Measurements from ENCODE around the gene GNAI1.

The GNAI1 gene

DNA sequence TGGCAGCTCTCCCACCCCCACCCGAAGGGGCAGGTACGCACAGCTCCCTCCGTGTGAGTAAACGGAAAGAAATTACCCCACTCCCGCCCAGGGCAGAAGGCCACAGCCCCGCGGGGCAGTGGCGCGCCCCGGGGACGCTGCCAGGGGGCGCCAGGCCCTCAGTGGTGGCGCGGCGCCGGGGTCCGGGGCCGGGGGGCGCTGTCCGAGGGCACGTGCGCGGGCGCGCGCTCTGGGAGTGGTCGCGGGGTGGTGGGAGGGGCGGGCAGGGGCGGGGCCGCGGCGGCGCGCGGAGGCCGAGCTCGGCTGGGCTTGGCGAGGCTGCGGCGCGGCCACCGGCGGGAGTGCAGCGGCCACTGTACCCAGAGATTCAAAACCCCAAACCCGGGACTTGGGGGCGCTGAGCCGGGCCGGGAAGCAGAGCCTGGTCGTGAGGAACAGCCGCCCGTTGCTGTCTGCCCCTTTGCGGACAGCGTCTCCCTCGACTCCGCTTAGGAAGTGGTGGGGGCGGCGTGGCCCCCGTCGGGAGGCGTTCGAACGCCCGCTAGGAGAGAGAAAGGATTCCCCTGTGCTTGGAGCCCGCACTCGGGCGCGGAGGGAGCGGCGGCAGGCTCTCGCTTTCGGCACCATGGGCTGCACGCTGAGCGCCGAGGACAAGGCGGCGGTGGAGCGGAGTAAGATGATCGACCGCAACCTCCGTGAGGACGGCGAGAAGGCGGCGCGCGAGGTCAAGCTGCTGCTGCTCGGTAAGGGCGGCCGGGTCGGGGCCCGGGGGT, at the start of gene GNAI1:
TSS of gene GNAI1 (plus strand) at position 296 of the 773 bp plus-strand sequence. CDS start at position 626, 330 bp downstream.
- no peak for DNase-seq (ENCODE audit: low read depth in 3 of 3)

GRCh38 chr7:80087051-80087770, 47.4 kb upstream of the GNAI1 start:
- no peak for DNase-seq (ENCODE audit: low read depth in 3 of 3)

GRCh38 chr7:80087771-80088170, 46.9 kb upstream of the GNAI1 start:
- no peak for DNase-seq (ENCODE audit: low read depth in 3 of 3)

DNA sequence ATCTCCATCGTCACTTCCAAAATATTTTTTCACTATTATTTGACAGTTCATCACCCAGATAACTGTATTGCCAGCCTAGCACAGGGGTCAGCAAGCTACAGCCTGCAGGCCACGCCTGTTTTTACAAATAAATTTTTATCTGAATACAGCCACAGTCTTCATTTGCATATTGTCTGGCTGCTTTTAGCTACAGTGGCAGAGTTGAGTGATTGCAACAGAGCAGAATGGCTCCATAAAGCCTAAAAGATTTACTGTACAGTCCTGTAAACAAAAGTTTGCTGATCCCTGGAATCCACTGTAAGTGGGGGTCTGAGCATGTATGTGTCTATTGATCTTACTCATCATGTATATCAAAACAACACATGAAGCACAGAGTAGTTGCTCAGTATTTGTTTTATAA, 45.9 kb upstream of the GNAI1 start:
- no peak for DNase-seq (ENCODE audit: low read depth in 3 of 3)

DNA sequence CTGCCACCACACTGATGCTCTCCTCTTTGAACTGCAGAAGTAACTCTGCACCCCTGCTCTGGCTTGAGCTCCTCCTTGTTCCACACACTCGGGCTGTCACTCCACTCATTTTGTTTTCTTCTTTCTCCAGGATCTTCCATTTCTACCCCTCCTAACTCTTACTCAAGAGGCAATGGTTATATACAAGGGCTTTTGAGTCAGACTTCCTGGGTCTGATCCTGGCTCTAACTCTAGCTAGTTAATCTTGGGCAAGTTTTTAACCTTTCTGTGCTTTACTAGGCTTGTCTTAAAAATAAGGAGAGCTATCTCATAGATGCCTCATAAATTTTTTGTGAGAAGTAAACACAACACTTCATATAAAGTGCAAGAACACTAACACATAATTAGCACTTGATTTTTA, 45.3 kb upstream of the GNAI1 start:
- no peak for DNase-seq (ENCODE audit: low read depth in 3 of 3)

DNA sequence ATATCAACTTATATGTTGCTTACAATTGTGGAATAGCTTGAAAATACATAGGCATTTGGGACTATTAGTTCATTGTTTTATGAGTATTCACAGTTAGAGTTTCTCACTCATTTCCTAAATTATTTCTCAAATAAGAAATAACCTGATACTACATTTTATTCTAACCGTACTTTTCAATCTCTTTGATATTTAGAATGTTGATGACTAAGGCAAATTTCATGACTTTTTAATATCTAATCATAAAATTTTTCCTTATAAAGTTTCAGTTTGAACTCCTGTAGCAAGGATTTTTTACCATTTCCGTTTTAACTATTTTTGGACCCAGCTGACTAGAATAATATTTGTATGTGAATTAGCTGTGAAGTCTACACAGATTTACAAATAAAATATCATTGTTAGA, 41.3 kb upstream of the GNAI1 start:
- DNase-seq (ENCODE audit: low read depth in 3 of 3): no peak

GRCh38 chr7:80095545-80095944, 39.1 kb upstream of the GNAI1 start:
- no peak for DNase-seq (ENCODE audit: low read depth in 3 of 3)

GRCh38 chr7:80097756-80098155, 36.9 kb upstream of the GNAI1 start:
- DNase-seq (ENCODE audit: low read depth in 3 of 3): no peak

GRCh38 chr7:80098795-80099194, 35.8 kb upstream of the GNAI1 start:
- no peak for DNase-seq (ENCODE audit: low read depth in 3 of 3)

DNA sequence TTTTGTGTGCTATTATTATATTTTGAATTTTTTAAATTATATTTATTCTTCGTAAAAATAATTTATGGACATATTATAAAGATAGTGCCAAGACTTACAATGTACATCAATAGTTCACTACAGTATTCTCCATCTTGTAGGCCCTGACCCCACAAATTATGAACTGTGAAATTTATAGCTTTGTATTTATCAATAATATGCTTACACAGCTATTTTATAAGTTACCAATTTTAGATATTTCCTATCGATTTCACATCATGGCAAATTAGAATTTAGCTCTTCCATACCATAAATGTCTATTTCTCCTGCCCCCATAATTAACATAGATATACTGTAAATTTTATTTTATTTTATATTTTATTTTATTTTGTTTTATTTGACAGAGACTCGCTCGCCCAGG, 34.4 kb upstream of the GNAI1 start:
- DNase-seq (ENCODE audit: low read depth in 3 of 3): no peak

DNA sequence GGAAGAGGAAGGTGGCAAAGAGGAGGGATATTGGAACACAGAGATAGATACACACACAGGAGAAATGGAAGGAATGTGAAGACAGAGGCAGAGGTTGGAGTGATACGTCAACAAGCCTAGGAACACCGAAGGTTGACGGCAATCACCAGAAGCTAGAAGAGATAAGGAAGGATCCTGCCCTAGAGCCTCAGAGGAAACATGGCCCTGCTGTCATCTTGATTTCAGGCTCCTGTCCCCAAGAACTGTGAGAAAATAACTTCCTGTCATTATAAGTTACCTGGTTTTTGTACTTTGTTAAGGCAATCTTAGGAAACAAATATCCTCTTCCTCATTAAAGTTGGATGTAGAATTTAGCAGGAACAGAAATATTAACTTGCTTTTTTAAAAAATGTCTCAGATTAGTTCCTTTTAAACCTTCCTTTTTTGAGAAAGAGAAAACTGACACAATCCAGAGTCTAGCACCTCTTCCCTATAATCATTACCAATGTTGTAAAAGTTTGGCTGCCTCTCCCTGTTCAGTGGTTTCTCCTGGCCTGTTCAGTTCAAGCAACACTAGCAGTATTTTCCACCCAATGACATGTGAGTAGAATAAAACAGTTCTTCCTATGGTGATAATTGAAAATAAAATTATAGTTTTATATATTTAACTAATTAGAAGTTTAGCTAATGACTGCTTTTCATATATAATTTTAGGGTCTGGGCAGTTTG, 28.8 kb upstream of the GNAI1 start:
- no peak for DNase-seq (ENCODE audit: low read depth in 3 of 3)

- no peak for DNase-seq (ENCODE audit: low read depth in 3 of 3)
These were observed 28.0 kb upstream of the GNAI1 start for GRCh38 chr7:80106498-80107113.

GRCh38 chr7:80107278-80107677, 27.4 kb upstream of the GNAI1 start:
- no peak for DNase-seq (ENCODE audit: low read depth in 3 of 3)

DNA sequence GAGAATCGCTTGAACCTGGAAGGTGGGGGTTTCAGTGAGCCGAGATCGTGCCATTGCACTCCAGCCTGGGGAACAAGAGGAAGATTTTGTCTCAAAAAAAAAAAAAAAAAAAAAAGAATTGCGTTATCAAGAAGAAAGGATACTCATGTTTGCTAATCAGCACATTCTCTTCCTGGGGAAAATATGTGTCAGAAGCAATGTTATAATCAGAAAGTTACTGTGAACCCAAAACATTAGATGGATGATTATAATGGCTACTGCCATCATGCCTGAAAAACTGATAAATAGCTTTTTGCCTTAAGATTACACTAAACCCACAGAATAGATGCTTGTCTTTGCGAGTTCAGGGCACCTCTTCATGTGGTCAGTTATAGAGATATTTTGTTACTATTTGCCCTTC, 24.3 kb upstream of the GNAI1 start:
- no peak for DNase-seq (ENCODE audit: low read depth in 3 of 3)

- DNase-seq (ENCODE audit: low read depth in 3 of 3): no peak
These were observed 20.5 kb upstream of the GNAI1 start for GRCh38 chr7:80114159-80114558.

DNA sequence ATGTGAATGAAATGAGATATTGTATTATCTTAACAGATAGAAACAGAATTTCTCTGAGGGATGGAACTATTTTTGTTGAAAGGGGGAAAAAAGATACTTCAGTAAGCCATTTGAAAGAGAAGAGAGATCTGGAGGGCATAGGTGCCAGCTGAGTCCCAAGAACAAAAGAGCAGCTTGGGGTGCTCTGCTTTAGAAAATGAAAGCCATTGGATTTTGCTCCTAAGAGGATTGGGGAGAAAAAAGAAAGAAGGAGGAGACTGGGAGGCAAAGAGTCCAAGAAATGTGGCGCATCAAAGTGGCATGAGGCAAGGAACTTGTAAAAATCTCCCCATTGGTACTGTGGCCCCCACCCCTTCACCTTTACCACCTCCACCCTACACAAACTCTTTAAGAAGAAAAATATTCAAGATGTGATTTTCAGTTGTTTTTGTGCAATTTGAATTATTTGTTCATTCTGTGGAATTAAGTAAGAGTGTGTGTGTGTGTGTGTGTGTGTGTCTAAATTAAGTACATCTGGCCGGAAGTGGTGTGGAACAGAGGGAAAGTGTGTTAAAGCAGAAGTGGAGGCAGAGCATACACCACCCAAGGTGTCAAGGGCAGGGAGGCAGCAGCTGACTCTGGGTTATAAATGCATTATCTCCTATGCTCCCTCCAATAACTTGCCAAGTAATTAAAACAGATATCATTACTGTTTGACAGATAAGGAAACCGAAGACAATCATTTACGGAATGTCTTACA, 9.9 kb upstream of the GNAI1 start:
- no peak for DNase-seq (ENCODE audit: low read depth in 3 of 3)

DNA sequence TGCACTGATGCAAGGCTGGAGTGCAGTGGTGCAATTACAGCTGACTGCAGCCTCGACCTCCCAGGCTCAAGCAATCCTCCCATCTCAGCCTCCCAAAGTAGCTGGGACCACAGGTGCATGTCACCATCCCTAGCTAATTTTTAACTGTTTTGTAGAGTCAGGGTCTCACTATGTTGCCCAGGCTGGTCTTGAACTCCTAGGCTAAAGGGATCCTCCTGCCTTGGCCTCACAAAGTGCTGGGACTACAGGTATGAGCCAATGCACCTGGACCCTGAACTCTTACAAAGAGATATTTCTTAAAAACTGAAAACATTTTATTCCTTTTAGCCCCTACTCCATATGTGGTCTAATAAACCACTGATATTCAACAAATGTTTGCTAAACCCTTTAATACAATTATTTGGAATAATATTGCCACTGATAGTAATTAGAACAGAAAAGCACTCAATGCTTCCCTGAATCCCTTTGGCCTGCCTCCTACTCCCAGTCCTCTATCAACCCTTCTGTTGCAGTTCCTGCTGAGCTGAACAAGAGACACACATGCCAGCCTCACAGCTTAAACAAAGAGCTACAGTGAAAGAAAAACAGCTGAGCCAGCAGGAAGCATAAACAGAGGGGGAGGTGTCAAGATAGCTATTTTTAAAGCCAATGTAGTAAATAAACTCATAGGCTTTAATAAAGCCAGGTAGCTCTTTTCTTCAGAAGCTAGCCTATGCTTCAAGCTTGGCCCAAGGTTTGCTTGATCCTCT, 7.0 kb upstream of the GNAI1 start:
- DNase-seq (ENCODE audit: low read depth in 3 of 3): no peak

GRCh38 chr7:80128918-80129317, 5.7 kb upstream of the GNAI1 start:
- DNase-seq (ENCODE audit: low read depth in 3 of 3): no peak

- DNase-seq (ENCODE audit: low read depth in 3 of 3): no peak
These were observed 4.8 kb upstream of the GNAI1 start for GRCh38 chr7:80129785-80130184.

DNA sequence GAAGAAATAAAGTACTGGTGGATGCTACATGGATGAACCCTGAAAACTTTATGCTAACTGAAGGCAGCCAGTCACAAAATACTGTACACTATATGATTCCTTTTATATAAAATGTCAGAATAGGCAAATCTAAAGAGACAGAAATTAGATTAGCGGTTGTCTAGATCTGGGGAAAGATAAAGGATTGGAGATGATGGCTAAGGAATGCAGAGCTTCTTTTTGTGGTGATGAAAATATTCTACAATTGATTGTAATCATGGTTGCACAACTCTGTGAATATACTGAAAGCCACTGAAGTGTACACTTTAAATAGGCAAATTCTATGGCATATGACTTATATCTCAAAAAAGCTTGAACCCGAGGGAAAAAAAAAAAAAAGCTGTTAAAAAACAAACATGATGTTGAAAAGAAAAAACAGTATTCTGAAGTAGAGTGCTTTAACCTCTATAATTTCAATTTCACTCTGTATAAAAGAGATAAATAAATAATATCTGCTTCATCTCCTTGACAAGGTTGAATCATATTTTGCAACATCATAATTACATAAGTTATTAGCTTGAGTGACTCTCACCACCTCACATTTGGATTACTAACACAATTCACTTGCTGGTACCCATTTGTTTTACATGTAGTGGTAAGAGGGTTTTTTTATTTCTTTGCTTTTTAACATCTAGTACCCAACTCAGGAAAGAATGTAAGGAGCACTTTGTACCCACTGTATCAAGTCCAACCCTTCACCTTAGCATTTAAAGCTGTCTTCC, 2.8 kb upstream of the GNAI1 start:
- no peak for DNase-seq (ENCODE audit: low read depth in 3 of 3)

Measured in stimulated activated CD4-positive, alpha-beta T cell treated with anti-CD3 and anti-CD28 coated beads, TNF-alpha, amount 100 ng/mL, for 4 hours (primary cell).